HG03571 (cell line): Measurements from ENCODE around the gene TNNC2.
"Not testable (repeated sequence)": the region's sequence is repeated elsewhere in the genome, so short reads cannot be mapped to it uniquely, and the experiment has no call there.

Experiments
- ATAC-seq: cut with Tn5 transposase; IDR thresholded peaks from one replicate; pipeline ENCODE4 v1.9.1; 2021; ENCODE audit not compliant: unreplicated experiment

TNNC2 gene

DNA sequence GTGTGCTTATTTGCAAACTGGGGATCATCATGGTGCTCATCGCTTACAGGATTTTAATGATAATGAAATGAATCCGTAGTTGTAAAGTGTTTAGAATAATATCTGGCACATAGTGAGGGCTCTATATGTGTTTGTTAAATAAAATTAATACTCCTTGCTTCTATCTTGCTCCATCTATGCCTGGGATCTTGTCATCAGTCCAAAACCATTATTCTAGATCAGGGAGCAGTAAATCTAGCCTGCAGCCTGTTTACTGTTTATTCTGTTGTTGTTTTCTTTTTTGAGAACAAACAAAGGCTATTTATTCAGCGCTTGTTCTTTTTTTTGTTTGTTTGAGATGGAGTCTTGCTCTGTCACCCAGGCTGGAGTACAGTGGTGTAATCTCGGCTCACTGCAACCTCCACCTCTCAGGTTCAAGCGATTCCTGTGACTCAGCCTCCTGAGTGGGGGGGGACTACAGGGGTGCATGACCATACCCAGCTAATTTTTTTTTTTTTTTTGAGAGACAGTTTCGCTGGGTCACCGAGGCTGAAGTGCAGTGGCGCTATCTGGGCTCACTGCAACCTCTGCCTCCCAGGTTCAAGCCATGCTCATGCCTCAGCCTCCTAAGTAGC is 22.0 kb upstream of the TNNC2 start:
- no peak for ATAC-seq

DNA sequence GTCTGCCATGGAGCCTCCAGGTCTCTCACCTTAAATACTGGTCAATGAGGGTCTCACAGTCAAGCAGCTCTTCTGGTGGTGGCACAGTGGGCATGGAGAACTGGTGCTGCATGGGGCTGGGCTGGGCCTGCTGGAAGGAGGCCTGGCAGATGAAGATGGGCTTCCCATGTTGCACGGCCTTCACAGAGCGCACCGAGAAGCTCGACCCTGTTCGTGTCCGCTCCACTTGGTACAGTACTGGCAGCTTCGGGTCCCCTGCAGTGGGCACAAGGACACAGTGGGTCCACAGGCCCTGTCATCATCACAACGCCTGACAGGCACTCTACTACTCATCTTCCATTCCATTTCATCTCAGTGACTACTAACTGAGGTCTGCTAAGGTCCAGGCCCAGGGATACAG is 21.3 kb upstream of the TNNC2 start:
- no peak for ATAC-seq

DNA sequence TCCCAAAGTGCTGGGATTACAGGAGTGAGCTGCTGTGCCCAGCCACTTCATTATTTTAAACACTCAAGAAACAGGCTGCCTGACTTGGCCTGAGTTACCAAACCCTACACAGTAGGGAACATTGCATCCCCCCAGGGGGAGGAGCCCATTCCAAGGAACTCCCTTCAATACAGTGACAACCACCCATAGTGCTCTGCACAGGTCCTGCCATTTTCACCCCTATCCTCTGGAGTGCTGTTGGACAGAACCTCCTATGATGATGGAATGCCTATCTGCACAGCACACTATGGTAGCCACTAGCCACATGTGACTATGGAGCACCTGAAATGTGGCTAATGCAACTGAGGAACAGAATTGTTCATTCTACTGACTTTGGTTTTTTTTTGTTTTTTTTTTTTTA is 18.3 kb upstream of the TNNC2 start:
- no peak for ATAC-seq

DNA sequence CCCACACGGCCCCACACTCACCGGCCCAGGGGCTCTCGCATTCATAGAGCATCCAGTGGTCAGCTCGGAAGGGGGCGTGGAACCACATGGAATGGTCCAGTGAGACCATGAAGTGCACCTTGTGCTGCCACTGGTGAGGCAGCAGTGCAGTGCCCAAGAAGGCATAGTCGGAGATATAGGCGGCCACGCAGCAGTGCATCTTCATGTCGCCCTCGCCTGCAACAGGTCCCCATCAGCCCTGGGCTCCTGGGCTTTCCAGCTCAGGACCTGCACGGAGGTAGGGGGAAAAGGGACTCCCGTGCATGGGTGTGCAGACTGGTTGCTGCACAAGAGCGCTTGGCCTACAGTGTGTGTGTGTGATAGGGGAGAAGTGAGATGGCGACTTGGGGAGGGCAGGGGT is 16.4 kb upstream of the TNNC2 start:
- no peak for ATAC-seq

DNA sequence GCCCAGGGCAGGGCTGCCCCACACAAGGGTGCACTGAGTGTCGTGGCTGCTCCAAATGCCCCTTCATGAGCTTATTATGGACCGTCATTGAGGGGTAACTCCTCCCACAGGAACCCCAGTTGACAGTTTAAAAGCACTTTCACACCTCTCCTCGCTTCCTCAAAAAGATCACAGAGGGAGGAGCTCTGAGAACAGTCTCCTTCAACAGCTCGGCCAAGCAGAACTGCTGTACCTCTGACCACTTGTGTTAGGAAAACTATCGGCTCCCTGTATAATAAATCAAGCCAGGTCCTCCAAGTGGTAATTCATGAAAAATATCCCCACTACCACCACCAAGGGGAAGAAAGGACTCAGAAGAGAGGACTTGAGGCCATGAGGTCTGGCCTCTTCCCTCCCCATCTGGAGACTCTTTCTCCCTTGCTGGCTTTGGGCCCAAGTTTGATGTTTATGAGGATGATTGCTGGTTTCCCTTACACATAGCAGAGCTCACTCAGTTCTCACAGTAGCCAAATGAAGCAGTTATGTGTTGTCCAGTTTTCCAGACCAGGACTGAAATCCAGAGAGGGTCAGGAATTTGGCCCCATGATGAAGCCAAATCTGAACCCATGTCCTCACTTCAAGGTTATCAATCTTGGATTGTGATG is 15.2 kb upstream of the TNNC2 start:
- ATAC-seq, result no peak

DNA sequence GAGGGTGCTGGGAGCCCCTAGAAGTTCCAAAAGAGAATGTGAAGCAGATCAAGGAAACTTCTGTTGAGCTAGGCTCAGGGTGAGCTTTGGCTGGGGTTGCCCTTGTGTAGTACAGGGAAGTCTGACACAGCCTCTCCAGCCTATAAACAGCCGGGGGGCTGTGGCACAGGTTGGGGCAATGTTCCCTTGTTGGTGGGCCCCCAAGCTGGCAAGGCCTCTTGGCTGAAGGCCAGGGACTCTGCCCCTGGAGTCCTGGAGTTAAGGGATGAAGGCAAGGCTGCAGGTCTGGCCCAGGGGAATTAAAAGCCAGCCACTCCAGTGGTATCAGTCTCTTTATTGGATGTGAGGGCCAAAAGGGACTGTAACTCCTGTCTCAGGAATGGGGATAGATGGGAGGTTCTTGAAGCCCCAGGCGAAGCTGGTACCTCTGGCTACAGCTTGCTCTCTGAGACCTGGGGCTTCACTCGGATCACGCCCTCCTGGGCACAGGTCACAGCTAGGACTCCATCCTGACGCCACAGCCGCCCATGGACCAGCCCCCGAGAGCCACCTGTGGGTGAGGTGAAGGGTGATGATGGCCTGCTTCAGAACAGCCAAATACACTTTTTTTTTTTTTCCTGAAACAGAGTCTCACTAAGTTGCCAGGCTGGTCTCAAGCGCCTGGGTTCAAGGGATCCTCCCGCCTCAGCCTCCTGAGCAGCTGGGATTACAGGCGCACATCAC is 14.5 kb upstream of the TNNC2 start:
- ATAC-seq, result no peak

DNA sequence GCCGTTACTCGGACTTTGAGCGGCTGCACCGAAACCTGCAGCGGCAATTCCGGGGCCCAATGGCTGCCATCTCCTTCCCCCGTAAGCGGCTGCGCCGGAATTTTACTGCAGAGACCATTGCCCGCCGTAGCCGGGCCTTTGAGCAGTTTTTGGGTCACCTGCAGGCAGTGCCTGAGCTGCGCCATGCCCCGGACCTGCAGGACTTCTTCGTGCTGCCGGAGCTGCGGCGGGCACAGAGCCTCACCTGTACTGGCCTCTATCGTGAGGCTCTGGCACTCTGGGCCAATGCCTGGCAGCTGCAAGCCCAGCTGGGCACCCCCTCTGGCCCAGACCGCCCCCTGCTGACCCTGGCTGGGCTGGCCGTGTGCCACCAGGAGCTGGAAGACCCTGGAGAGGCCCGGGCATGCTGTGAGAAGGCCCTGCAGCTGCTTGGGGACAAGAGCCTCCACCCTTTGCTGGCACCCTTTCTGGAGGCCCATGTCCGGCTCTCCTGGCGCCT is 13.6 kb upstream of the TNNC2 start:
- ATAC-seq, result no peak

DNA sequence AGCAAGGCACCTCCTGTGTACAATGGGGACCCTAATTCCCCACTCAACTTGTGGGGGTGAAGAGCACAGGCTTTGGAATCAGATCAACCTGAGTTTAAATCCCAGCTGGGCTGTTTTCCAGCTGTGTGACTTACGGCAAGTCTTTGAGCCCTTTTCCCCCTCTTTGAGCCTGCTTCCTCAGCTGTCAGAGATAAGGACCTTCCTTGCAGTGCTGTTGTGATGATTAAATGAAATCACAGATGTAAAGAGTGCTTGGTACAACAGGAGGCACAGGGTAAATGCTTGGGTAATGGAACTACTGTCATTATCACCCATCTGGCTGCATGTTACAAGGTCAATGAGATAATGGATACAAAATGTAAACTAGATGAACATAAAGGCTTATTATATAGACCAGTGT is 9.7 kb upstream of the TNNC2 start:
- ATAC-seq, result no peak

DNA sequence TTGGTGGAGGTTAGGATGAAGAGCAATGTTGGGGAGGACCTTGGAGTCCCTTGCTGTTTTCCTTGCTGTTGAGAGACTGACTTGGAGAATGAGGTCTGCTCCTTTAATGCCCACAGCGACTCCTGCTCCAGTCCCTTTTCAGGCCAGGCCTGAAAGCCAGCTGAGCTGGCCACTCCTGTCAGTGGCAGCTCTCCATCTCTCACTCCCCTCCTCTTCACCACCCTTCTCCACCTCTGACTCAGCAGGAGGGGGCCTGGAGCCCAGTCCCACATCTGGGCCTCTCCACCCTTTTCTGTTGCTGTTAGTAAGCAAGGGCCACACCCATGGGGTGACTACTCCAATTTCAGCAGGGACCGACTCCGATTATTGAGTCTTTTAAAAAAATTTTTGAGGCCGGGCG is 8.7 kb upstream of the TNNC2 start:
- no peak for ATAC-seq

DNA sequence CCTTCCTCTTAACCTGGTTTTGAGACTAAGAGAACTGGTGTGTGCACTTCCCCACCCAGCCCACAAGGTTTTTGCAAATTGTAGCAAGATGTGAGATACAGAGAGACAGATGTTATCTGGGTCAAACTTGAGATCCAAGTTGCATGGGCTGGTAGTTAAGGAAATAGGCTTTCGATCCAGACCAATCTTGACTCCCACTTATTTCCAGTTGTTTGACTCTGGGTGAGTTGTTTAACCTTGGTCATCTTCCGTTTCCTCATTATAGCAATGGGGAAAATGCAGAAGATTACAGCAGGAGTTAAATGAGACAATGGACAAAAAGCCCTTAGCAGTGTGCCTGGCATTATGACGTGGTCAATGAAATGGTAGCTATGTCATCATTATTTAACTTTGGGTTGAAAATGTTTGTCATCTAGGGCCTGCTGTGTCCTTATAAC is 8.2 kb upstream of the TNNC2 start:
- no peak for ATAC-seq

DNA sequence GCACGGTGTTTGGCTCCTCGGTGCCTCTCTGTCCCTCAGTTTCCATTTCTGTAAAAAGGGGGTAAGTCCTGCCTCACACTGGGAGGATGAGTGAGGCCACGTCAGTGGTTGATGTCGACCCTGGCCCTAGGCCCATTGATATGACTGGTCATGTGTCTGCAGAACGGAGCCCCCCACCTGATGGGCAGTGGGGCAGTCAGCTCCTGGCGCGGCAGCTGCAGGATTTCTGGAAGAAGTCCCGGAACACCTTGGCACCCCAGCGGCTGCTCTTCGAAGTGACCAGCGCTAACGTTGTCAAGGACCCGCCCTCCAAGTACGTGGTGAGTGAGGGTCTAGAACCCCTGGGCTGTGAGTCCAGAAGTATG is 7.7 kb upstream of the TNNC2 start:
- no peak for ATAC-seq

DNA sequence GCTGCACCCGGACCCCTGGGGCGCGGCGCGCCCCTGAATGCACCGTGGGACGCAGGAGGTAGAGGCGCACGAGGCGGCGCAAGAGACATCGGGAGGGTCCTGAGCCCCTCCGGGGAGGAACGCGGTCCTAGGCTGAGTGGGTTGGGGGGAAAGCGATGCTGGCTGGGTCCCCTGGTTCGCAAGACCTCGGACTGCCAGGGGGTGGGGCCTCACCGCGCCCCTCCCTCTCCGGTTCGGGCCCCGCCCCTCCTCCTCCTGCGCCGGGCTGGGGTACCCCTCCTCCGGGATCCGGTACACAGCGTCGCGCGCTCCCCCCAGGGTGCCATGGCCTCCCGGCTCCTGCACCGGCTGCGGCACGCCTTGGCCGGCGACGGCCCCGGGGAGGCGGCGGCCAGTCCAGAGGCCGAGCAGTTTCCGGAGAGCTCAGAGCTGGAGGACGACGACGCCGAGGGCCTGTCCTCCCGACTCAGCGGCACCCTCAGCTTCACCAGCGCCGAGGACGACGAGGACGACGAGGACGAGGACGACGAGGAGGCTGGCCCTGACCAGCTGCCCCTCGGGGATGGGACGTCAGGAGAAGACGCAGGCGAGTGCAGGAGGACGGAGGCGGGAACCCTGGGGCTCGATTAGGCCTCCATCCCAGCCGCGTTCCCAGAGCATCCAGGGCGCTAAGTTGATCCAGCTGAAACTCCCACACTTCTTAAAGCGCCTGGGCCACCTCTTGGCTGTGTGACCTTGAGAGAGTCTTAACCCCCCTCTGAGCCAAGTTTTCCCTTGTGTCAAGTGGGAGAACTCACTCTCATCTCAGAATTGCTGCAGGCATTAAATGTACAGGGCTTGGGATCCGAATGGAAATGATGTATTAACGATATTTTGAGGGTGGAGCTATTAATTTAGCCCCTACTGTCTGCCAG is 7.0 kb upstream of the TNNC2 start:
- no peak for ATAC-seq

DNA sequence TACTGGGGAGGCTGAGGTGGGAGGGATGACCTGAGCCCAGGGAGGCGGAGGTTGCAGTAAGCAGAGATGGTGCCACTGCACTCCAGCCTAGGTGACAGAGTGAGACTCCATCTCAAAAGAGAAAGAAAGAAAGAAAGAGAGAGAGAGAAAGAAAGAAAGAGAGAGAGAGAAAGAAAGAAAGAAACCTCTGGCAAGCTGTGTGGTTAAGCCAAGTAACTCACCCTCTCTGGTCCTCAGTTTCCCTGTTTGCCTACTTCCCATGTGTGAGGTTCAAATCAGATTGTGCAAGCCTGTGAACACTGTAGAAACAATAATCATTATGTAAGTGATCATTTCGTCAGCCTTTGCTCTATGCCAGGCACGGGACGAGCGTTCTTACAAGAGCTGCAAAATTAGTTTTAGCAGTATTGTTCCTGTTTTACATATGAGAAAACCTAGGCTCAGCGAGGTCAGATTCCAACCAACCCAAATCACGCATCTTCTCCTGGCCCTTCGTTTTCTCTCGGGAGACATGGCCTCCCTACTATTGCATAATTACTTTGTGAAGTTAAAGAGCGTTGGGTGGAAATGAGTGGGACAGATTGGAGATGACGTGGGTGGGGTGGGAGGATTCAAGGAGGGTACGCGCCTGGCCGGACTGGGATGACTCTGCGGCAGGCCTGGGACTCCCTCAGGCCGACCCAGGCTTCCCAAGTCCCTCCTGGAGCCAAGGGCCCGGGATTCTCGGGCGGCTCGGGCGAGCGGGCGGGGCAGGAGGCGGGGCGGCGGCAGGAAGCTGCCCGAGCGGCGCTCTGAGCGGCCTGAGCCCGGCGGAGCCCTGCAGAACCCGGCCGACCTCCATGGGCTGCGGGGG is 6.1 kb upstream of the TNNC2 start, which contains the start of gene SNX21:
Gene SNX21, plus strand, starts transcription at position 770 of the 853 bp plus-strand sequence. CDS start 121 bp downstream, outside the sequence.
- ATAC-seq, result no peak

DNA sequence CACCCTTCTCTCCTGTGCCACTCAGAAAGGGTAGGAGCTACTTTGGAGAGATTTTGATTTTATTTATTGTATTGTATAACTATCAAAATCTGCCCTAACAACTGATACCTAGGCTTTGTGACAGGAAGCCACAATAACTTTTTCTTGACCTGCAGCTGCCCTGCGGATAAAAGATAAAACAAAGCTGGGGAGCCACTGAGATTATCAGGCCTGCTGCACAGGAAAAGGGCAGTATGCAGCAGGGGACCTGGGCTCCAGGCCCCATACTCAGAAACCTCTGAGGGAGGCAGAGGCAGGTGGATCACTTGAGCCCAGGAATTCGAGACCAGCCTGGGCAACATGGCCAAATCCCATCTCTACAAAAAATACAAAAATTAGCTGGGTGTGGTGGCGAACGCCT is 5.5 kb upstream of the TNNC2 start:
- no peak for ATAC-seq

DNA sequence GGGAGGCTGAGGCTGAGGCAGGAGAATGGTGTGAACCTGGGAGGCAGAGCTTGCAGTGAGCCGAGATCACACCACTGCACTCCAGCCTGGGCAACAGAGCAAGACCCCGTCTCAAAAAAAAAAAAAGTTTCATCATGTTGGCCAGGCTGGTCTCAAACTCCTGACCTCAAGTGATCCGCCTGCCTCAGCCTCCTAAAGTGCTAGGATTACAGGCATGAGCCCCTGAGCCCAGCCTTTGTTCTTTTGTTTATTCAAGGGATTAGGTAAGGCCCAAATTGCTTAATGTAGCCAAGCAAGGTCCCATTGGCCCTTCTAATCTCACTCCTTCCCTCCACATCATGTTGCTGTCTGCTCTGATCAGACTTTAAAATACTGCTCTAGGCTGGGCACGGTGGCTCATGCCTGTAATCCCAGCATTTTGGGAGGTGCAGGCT is 2.6 kb upstream of the TNNC2 start:
- not testable (repeated sequence) for ATAC-seq

DNA sequence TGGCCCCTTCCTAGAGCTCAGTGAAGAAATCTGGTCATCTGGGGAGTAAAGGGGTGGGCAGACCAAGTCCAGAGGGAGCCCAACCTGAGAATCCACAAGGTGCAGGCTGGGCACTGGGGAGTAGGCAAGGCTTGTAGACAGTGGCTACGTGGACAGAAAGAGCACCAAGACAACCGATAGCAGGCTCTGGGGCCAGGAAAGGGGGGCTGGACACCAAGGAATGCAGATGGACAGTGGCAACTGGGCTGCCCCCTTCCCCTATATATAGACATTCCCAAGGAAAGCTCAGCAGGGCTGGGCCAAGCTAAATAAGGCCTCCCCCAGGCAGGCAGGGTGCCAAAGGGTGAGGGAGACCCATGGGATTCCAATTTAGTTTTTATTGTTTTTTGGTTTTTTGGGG is 1.5 kb upstream of the TNNC2 start:
- no peak for ATAC-seq

DNA sequence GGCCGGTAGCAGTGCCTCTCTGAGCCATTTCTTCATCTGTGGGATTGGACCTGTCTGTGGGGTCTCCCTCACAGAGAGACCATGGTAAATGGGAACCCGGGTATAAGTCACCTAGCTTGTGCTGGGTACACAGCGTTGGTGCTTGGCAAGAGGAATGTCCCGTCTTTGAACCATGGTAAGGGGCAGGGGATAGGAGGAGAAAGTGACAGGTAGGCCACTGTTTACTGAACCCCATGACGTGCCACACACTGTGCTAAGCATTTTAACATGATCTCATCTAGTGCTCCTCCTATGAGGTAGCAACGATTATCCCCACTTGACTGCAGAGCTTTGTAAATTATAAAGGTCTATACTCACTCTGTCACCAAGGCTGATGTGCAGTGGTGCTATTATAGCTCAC is 600 bp upstream of the TNNC2 start:
- no peak for ATAC-seq

DNA sequence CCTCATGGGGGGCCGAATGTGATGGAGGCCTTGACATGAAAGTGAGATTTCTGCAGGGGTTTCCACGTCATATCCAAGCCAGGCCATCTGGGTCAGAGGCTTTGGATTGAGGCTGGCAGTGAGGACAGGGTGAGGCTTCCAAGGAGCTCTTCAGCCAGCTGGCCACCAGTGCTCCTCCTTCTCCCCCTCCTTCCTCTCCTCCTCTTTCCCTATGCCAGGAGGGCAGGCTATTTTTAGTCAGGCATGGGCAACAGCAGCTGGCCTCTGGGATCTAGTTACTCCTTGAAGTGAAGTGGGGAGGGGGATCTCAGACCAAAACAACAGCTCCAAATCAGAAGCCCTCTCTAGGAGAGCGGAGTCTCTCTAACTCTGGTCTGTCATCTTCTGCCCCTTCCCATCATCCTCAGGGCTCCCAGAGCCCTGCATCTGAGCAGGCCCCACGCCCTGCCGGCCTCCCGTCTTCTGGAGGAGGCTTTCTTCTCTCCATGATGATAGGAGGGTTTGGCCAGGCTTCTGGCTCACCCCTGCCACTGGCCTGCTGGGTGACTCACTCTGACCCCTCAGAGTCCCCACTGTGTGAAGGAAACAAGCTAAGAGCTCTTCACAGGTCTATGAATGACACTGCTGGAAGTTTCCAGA is 612 bp downstream of the TNNC2 start:
- ATAC-seq, result no peak

DNA sequence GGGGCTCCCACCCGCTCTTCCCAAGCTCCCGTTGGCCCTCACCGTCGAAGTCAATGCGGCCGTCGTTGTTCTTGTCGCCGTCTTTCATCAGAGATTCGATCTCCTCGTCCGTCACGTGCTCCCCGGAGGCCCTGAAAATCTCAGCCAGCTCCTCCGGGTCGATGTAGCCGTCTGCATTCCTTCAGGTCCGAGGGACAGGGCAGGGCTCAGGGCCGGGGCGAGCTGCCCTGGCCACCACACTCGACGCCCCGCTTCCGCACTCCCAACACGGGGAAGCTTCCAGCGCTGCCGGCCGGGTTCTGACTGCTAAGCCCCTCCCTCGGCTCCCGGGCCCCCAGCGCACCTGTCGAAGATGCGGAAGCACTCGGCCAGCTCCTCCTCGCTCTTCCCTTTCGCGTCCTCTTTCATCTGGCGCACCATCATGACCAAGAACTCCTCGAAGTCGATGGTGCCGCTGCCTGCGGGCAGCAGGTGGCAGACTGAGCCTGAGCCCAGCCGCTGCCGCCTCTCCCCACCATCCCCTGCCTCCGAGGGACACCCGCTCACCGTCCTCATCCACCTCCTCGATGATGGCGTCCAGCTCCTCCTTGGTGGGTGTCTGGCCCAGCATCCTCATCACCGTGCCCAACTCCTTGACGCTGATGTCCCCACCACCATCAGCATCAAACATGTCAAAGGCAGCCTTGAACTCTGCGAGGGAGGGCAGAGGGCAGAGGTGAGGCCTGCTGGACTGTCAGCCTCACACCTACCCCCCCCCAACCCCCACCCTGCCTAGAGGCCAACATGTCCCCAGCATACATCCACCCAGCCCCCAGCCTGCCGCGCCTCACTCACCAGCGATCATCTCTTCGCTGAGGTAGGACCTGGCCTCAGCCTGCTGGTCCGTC is 2.9 kb downstream of the TNNC2 start:
- no peak for ATAC-seq
